Fibroblast of villous mesenchyme (primary cell): ENCODE data around the gene HSF2BP. TPM values are rescaled to one million over a fixed set of nuclear protein-coding genes. Genes with fewer than 3 reads are reported as not detected.

Source experiments
- DNase-seq: peaks from one replicate; pipeline ENCODE4 v3.0.0-alpha.2; 2010; ENCODE audit warnings: low read depth
- H3K4me3 ChIP-seq: 2 replicates; pipeline ENCODE4 v1.5.1; 2011; ENCODE audit warnings: low read depth, mild to moderate bottlenecking, low read length
- CTCF ChIP-seq: IDR thresholded peaks from 2 replicates; pipeline ENCODE4 v1.5.1; 2012; ENCODE audit warnings: low read depth, mild to moderate bottlenecking, low read length; ENCODE audit not compliant: insufficient read depth
- total RNA-seq: library from RNA; depleted of rRNA; stranded (reverse); fragments of >200 nt; gene quantifications from 2 replicates; pipeline ENCODE4 v1.2.3, GENCODE V29; 2012

The HSF2BP gene
- total RNA-seq = 2.6 and 3.9 TPM in 2 replicates

GRCh38 chr21:43659136-43660000 is at the start of gene HSF2BP, which contains the start of gene RRP1B:
Gene HSF2BP, minus strand, starts transcription at chr21:43659488. Its CDS starts 1,392 bp downstream, at chr21:43658096.
Gene RRP1B, plus strand, starts transcription at chr21:43659560. Its CDS starts 105 bp downstream, at chr21:43659665.
- H3K4me3 ChIP-seq = peak within 1 kb of the TSS; percentile 78
- peak; percentile 88 for DNase-seq
- peak; percentile 3 for TF ChIP-seq CTCF

GRCh38 chr21:43708745-43709381 is 49.6 kb upstream of the HSF2BP start:
- no peak overlapping the region for H3K4me3 ChIP-seq
- no peak for TF ChIP-seq CTCF
- DNase-seq = no peak

- TF ChIP-seq CTCF = no peak
- no peak for DNase-seq
These were observed 48.2 kb upstream of the HSF2BP start for GRCh38 chr21:43707462-43707861.

GRCh38 chr21:43703035-43703880 is 44.0 kb upstream of the HSF2BP start:
- TF ChIP-seq CTCF = no peak
- peak; percentile 62 for DNase-seq
- no peak overlapping the region for H3K4me3 ChIP-seq

More at GRCh38 chr21:43707462-43707861, 48.2 kb upstream of the HSF2BP start:
- no peak overlapping the region for H3K4me3 ChIP-seq

GRCh38 chr21:43702785-43703034 is 43.4 kb upstream of the HSF2BP start:
- H3K4me3 ChIP-seq = no peak overlapping the region
- no peak for DNase-seq
- no peak for TF ChIP-seq CTCF

- H3K4me3 ChIP-seq = no peak overlapping the region
- DNase-seq = no peak
- TF ChIP-seq CTCF = no peak
These were observed 42.9 kb upstream of the HSF2BP start for GRCh38 chr21:43701936-43702784.
